HT-29 (cell line): ENCODE data around the gene TSPAN11. TPM values are rescaled to one million over a fixed set of nuclear protein-coding genes. Genes with fewer than 3 reads are reported as not detected.

ENCODE experiments used
- DNase-seq: peaks from one replicate; pipeline ENCODE4 v3.0.0-alpha.2; 2015; ENCODE audit warnings: low spot score
- total RNA-seq: library from RNA; depleted of rRNA; stranded (reverse); fragments of >200 nt; shearing (Covaris generic); gene quantifications from 2 replicates; pipeline ENCODE4 v1.2.3, GENCODE V29; 2014

TSPAN11 gene
- total RNA-seq, 1 experiment from 2014 or later = not detected

DNA sequence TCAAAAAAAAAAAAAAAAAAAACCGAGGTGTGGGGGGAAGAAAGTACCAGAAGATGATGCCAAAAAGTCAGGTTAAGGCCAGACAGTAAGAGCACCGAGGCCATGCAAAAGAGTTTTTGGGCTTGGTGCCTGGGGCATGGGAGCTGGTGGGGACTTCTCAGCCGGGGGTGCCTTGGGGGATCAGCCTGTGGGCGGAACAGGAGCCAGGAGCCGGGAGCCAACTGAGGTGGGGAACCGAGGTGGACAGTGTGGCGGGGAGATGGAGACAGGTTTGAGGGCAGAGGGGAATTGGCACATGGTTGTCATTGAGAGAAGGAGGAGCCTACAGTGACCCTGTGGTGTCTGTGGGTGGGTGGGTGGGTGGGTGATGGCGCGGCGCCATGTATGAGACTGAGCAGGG is 33.2 kb downstream of the TSPAN11 start:
- DNase-seq = no peak

DNA sequence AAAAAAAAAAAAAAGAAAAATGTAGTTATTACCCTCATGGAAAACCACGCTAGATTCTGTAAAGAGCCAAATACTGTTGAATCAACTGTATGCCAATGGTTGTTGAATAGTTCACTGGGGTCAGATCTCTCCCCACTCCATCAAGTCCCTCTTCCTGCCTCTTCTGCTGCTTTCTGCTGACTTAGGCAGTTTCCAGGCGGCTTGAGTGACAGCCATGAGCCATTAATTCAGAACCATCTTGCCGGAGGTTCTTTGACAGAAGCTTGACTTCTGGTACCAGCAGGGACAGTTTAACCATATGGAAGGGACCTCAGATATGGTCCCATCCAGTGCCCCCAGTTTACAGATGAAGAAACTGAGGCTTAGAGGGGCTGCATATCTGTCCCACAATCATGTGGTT is 34.5 kb downstream of the TSPAN11 start:
- no peak for DNase-seq

DNA sequence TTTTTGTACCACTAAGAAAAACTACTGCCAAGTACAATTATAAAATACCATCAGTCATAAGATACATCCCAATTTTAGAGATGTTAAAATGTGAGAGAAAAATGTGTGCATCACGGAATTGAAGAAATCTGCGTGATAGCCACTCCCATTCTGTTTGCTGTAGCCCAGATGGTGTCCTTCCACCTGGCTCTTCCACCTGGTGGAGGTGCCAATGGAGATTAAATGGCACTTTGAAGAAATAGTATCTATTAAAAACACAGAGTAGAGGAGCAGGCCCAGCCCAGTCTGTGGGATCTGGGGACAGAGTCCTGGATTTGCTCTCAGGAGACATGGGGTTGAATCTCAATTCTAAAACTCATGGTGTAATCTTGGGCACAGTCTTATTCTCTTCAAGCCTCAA is 35.5 kb downstream of the TSPAN11 start:
- DNase-seq = no peak

GRCh38 chr12:30963709-30964564 is 37.4 kb downstream of the TSPAN11 start:
- DNase-seq = no peak

- no peak for DNase-seq
Measured at GRCh38 chr12:30964896-30965612, 38.5 kb downstream of the TSPAN11 start.

- DNase-seq = peak; percentile 63
Measured at GRCh38 chr12:30965613-30965985, 39.1 kb downstream of the TSPAN11 start.

DNA sequence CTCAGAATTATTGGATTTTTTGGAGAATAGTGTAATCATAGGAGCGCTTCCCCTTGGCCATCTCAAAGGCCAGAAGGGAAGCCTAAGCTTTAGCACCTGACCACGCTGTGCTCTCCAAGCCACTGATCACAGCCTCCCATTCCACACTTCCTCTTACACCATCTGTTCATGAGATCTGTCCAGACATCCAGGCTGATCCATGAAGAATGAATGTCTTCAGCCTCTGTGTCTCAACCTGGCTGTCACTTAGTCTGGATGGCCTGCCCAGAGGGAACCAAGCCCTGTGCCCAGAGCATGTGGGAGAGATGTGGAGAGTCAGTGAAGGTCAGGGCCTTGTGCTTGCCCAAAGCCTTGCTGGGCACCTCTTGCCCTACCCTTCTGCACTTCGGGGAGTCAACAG is 40.5 kb downstream of the TSPAN11 start:
- no peak for DNase-seq

DNA sequence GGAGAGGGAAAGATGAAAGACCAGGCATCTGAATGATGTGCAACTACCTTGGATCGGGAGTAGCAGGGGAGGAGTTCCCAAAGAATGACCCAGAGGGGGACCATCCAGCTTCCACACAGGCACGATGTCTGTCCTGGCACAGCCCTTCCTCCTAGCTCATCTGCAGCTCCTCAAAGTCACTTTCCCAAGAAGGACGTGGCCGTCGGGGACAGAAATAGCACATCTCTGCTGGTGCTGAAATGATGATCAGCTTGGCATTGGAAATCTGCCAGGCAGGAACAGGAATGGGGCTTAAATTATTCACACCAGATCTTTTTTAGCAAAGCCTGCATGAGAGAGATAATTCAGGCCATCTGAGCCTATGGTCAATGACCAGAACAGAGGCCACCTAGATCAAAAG is 41.7 kb downstream of the TSPAN11 start:
- no peak for DNase-seq

GRCh38 chr12:30969006-30969405 is 42.5 kb downstream of the TSPAN11 start:
- no peak for DNase-seq

- no peak for DNase-seq
Measured at GRCh38 chr12:30969606-30970395, 43.3 kb downstream of the TSPAN11 start.

DNA sequence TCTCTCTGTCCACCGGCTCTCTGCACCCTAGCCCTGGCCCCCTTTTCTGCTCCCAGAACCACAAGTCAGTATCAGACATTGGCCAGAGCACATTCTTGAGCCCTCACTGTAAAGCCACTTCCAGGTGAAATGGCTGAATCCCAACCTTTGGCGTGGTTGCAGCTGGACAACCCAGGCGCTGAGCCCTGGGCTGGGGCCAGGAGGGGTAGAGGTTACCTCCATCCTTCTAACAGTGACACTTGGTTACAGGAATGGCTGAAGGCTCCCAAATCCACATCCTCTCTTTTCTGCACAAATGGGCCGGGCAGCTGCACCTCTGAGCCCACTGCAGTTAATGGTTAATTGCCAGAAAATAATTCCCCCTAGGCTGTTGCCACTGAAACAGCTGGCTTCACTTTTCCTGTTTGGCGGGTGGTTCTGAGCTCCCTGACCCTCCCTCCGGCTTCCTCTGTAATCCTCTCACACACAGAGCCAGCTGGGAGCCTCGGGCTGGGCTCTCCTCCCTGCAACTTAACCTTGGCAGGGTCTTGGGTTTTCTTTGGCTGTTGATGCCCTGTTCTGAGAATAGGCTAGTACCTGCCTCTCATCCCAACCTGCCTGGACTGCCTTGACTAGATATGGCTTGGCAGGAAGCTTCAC is 44.1 kb downstream of the TSPAN11 start:
- peak; percentile 64 for DNase-seq

DNA sequence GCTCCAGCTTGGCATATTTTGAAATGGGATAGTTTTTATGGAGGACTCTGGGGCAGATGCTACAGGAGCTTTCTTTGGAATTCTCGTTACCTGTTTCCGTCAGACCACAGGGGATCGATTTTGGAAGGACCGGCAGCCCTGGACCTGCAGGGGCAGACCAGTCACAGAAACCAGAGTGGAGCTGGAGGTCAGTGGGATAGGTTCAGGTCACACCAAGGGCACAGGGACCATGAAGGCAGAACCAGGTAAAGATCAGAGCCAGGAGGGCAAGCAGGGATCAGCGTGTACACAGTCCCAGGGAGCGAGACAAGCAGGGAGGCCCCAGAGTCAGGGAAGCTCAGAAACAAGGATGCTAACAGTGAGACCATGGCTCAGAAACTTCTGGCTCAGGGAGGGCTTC is 45.5 kb downstream of the TSPAN11 start:
- no peak for DNase-seq

DNA sequence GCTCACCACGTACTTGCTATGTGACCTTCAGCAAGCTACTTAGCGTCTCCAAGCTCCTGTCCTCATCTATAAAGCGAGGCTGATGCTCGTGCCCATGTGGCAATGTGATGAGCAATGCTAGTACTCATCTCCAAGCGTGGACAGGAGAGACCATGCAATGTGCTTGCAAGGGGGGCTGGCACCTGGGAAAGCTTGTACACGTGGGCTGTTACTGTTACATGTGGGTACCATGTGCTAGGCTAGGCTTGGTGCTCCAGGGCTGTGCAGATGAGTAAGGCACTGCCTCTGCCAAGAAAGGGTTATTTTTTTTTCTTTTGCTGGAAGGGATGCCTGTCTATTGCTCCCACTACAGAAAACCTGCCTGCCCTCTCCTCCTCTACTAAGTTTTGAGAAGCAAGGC is 46.6 kb downstream of the TSPAN11 start:
- DNase-seq = no peak

- no peak for DNase-seq
Measured at GRCh38 chr12:30973830-30974229, 47.3 kb downstream of the TSPAN11 start.

DNA sequence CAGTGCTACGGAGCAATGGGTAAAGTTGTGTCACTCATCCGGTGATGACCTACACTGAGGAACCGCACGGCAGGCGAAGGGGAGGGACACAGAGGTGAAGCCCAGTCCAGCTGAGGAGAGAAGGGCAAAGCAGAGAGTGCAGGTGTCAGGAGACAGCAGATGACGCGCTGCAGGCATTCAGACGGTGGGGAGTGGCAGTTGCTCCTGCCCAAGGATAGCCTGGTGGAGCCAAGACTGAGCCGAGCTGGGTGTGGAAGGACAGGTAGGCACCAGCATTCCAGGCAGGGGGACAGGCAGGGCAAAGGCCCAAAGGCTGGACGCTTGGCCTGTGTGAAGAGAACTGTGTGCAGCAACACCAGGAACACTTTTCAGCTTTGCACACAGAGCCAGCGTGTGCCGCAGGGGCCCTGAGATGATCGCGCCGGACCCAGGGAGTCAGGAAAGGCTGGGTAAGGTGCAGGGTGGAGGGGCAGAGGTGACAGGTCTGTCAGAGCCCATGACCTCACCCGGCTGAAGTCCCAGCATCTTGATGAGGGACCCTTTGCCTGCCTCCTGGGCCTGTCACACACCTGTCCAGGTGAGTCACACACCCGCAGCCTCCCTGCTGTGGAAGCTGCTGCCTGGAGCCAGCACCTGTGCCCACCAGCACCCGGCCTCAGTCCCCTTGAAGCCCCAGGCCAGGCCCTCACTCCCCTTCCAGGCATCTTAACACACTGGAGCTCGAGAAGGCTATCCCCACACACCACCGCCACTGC is 48.4 kb downstream of the TSPAN11 start:
- DNase-seq = no peak

DNA sequence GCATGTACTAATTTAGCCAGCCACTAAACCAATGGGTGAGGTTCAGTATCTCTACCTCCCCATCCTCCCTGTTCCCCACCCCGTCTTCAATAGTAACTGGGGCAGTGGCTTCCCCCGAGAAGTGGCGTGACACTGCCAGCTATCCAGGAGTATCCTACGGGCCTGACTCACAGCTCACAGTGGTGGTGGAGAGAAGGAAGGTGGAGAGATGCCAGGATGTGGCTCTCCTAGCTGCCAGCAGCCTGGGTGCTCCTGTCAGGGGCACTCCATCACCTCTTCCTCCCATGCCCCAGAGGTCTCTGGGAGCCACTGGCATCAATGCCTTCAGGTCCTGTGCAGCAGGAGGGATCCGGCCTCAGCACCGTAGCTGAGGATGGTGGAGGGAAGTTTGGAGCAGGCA is 49.0 kb downstream of the TSPAN11 start:
- DNase-seq = no peak

DNA sequence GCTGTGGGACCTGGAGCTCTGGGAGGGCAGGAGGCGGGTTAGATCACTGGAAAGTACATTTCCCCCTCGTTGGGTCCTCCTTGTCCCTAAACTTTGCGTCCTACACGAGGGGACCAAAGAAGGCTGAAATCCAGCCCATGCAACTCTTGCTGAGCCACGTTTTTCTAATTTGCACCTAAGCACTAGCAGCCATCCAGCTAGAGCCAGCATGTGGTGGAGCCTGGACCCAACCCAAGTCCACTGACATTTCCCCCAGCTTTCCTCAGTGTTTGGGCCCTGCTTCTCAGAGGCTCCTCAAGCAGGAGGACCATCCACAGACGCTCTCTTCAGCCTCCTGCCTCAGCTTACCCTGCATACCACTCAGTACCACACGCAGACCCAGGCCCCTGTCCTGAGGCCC is 49.7 kb downstream of the TSPAN11 start:
- DNase-seq = no peak

DNA sequence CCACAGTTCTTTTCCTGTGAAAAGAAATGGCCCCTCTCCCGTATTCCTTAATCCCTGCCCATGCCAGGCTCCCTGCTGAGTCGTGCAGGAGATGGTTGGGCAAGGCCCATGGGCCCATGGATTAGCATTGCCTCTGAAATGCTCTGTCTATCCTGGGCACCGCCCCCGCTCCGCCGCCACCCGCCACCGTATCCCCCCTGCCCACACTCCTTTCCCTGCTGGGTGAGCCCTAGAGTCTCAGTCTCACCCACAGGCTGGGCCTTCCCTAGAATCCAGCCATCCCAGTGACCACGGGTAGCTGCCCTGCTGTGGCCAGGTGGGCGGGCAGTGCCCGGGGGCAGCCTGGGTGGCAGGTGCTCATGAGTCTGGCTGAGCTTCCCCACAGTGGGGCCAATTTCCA is 50.6 kb downstream of the TSPAN11 start:
- DNase-seq = no peak

GRCh38 chr12:30977537-30978349 is 51.2 kb downstream of the TSPAN11 start:
- DNase-seq = no peak

DNA sequence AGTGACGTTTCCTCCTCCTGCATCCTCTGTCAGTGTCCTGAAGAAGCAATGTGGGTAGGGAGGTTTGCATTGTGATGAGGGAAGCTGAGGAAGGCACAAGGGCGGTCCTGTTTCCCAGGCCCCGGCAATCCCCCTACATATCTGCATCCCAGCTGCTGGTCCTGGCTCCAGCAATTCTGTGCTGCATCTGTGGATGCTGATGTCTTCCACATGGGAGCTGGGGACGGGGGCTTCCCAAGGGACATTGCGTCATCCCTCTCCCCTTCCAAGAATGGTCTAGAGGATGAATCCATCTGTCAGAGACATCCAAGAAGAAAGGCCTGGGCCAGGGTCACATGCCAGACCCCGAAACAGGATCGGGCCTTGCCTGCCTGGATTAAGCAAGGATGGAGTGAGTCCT is 52.1 kb downstream of the TSPAN11 start:
- DNase-seq = no peak
